Type B pancreatic cell (in vitro differentiated cells): ENCODE data around the gene NR2F1. TPM values are rescaled to one million over a fixed set of nuclear protein-coding genes. Genes with fewer than 3 reads are reported as not detected.

ENCODE experiments used
- DNase-seq: peaks from one replicate; pipeline ENCODE4 v3.0.0; 2021; ENCODE audit warnings: mixed read lengths; ENCODE audit not compliant: unreplicated experiment; ENCODE audit errors: extremely low spot score
- H3K27ac Mint-ChIP-seq: 2 replicates; pipeline ENCODE4 v1.8.0; 2021; ENCODE audit warnings: mild to moderate bottlenecking, mixed read lengths
- H3K27me3 Mint-ChIP-seq: 2 replicates; pipeline ENCODE4 v1.8.0; 2021; ENCODE audit warnings: mixed read lengths
- H3K36me3 Mint-ChIP-seq: 2 replicates; pipeline ENCODE4 v1.8.0; 2021; ENCODE audit warnings: mixed read lengths
- H3K4me1 Mint-ChIP-seq: one replicate; pipeline ENCODE4 v1.8.0; 2021; ENCODE audit warnings: mixed read lengths; ENCODE audit not compliant: unreplicated experiment
- H3K4me3 Mint-ChIP-seq: 2 replicates; pipeline ENCODE4 v1.8.0; 2021; ENCODE audit warnings: mild to moderate bottlenecking, mixed read lengths
- H3K9me3 Mint-ChIP-seq: 2 replicates; pipeline ENCODE4 v1.8.0; 2021; ENCODE audit warnings: mixed read lengths
- CTCF ChIP-seq: fragments of 200-600 bp; sonication (generic); conservative IDR thresholded peaks from 2 replicates; pipeline ENCODE4 v1.5.0; 2021; ENCODE audit warnings: antibody characterized with exemption, mild to moderate bottlenecking
- total RNA-seq: library from RNA; stranded (reverse); gene quantifications from 2 replicates; pipeline ENCODE4 v1.2.1, GENCODE V29; 2021; ENCODE audit warnings: low replicate concordance

NR2F1 gene
- total RNA-seq, 1 donor from 2014 or later, result 126 TPM

DNA sequence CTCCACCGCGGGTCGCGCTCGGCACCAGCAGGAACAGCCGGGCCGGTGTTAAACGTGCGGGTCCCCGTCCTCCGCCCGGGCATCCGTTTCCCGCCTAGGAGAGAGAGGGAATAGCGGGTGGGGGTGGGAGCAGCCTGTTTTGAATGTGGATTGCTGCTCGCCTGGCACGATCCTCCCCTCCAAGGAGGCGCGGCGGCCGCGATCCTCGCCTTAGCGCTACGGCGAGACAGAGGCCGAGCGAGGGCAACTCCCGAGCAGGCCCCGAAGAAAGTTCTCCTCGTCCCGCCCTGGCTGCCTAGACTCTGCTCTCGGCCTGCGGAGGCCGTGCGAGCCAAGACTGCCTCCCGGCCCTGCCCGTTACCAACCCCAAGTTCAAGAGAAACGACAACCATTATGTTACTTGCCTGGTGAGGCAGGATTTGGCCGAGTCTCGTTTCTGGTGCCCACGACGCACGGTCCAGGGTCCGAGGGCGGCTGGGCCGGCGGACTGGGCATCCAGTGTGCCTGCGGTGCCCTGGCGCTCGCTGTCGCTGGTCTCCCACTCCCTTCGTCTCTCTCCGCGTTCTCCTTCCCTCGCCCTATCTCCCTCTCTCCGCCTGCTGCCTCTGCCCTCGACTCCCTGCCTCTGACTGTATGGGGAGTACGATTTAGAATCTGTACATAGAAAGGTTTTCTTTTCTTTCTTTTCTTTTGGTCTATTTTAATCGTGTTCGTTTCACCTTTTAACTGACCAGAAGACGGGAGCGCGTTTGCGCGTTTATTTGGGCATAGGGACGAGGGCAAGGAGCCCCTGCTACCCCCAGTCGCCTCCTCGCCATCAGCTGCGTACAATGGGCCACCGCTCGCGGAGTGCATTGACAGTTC is 2.7 kb upstream of the NR2F1 start:
- H3K4me1 Mint-ChIP-seq, result peaks cover 23% of the 10 kb centered on the region
- no peak overlapping the region for H3K4me3 Mint-ChIP-seq
- no peaks in the 10 kb centered on the region for H3K9me3 Mint-ChIP-seq
- peak; percentile 76 for DNase-seq
- no peak for TF ChIP-seq CTCF
- H3K36me3 Mint-ChIP-seq, result no peaks in the 10 kb centered on the region
- peaks cover 45% of the 10 kb centered on the region for H3K27me3 Mint-ChIP-seq
- peak overlapping the region; percentile 17 for H3K27ac Mint-ChIP-seq

GRCh38 chr5:93580927-93581445 is 2.0 kb upstream of the NR2F1 start, which contains the start of gene NR2F1-AS1:
Gene NR2F1-AS1, minus strand, starts transcription at chr5:93581219.
- DNase-seq, result peak; percentile 75
- Mint-ChIP-seq H3K27me3 (peaks cover 43% of the 10 kb centered on the region), H3K27ac (peak within 1 kb of the TSS; percentile 17), H3K9me3 (no peaks in the 10 kb centered on the region), H3K4me3 (no peak within 1 kb of the TSS), H3K36me3 (peaks cover 5% of the 10 kb centered on the region), H3K4me1 (peaks cover 16% of the 10 kb centered on the region)
- no peak for TF ChIP-seq CTCF

DNA sequence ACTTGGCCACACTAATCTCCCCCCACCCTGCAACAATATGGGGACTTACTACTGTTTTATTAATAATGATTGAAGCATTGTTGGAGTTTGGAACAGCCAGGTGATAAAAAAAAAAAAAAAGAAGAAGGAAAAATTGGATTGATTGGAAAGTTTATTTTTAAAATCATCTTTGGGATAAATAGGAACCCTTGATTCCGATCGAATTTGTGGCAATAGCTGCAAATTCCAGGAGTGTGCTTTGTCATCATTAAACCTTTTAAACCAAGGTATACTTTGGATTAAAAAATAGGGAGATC is 907 bp upstream of the NR2F1 start:
- TF ChIP-seq CTCF, result no peak
- peaks cover 8% of the 10 kb centered on the region for H3K36me3 Mint-ChIP-seq
- no peak overlapping the region for H3K27ac Mint-ChIP-seq
- peaks cover 45% of the 10 kb centered on the region for H3K27me3 Mint-ChIP-seq
- peaks cover 13% of the 10 kb centered on the region for H3K4me1 Mint-ChIP-seq
- H3K9me3 Mint-ChIP-seq, result no peaks in the 10 kb centered on the region
- DNase-seq, result no peak
- H3K4me3 Mint-ChIP-seq, result no peak overlapping the region

DNA sequence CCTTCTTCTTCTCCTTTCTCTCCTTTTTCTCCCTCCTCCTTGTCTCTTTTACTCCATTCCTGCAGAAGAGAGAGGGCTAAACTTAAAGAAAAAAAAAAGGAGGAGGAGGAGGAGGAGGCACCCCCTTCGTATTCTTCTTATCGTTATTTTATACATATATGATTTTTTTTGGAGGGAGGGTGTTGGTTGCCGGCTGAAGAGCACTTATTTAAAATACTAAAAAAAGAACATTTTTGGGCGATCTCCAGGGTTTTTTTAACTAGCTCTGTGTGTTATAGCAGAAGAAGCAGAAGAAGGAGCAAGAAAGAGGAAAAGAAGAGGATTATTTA is 381 bp downstream of the NR2F1 start:
- no peak for TF ChIP-seq CTCF
- Mint-ChIP-seq H3K4me3 (no peak overlapping the region), H3K36me3 (peaks cover 16% of the 10 kb centered on the region), H3K27ac (no peak overlapping the region), H3K4me1 (peaks cover 2% of the 10 kb centered on the region), H3K9me3 (no peaks in the 10 kb centered on the region), H3K27me3 (peaks cover 43% of the 10 kb centered on the region)
- no peak for DNase-seq

- Mint-ChIP-seq H3K36me3 (peaks cover 21% of the 10 kb centered on the region), H3K9me3 (no peaks in the 10 kb centered on the region), H3K4me1 (peaks cover 5% of the 10 kb centered on the region), H3K4me3 (peak overlapping the region; percentile 51), H3K27ac (no peak overlapping the region), H3K27me3 (peaks cover 42% of the 10 kb centered on the region)
- no peak for TF ChIP-seq CTCF
- no peak for DNase-seq
Observed at GRCh38 chr5:93583768-93584595, 960 bp downstream of the NR2F1 start.
